Measurements from ENCODE around the gene MED13L. TPM values are rescaled to one million over a fixed set of nuclear protein-coding genes. Genes with fewer than 3 reads are reported as not detected.
A peak's percentile ranks its signal among the peaks of the same experiment; 100 is the strongest.

Gene MED13L
- total and polyA plus RNA-seq, 2 of the 8 experiments (the other 6 are each of a cell fraction or from before 2014, with no cell fraction given) = 15.9 to 51.7 TPM

- no peak overlapping the region for H2BK12ac ChIP-seq (ENCODE audit: low read depth, low read length)
- no peak overlapping the region for H4K8ac ChIP-seq (ENCODE audit: extremely low read depth, insufficient read depth, low read length)
- no peak overlapping the region for H2BK5ac ChIP-seq (ENCODE audit: low read depth, low read length)
- H3K27ac ChIP-seq (ENCODE audit: low read depth, low read length) = no peak overlapping the region
- no peak overlapping the region for H3K9ac ChIP-seq (replicated peaks in 1 of 4; ENCODE audit: extremely low read depth in 1 of 4, low read depth in 3 of 4, low read length in 3 of 4)
- peaks cover 1 to 17% of the 10 kb centered on the region in 2 experiments for H4K20me1 ChIP-seq (replicated peaks in 1 of 2; ENCODE audit: control insufficient read depth in 1 of 2, insufficient read depth in 2 of 2, low read length in 2 of 2)
- FAIRE-seq = no peak
- no peak overlapping the region for H2BK20ac ChIP-seq (ENCODE audit: low read length)
- no peaks in the 10 kb centered on the region for H3K36me3 ChIP-seq (ENCODE audit: control insufficient read depth in 2 of 4, insufficient read depth in 4 of 4, low read length in 3 of 4)
- no peak overlapping the region for H4K5ac ChIP-seq (ENCODE audit: insufficient read length, low read depth, low read length)
- DNase-seq (ENCODE audit: low read depth in 1 of 2, low spot score in 2 of 2) = no peak
- H3K4me3 ChIP-seq (ENCODE audit: extremely low read depth in 1 of 4, insufficient read depth in 2 of 4, low read depth in 3 of 4, low read length in 4 of 4) = no peak overlapping the region
- no peak overlapping the region for H3K4ac ChIP-seq (replicated peaks; ENCODE audit: insufficient read length, low read depth, low read length)
- peaks cover 34 to 100% of the 10 kb centered on the region in 2 experiments; a peak in 3 of 4 replicates for H3K79me2 ChIP-seq (ENCODE audit: control insufficient read depth in 1 of 2, insufficient read depth in 2 of 2, low read length in 2 of 2)
- POLR2A ChIA-PET (ENCODE audit: partially characterized antibody) = interaction anchor here (0.8 to 1.1 kb wide), 2 partner anchors 10 to 25 kb away, joined by 3 read pairs; no protein-coding TSS in a partner anchor
- H2BK15ac ChIP-seq (ENCODE audit: low read length) = no peak overlapping the region
- no peak overlapping the region for H3K23ac ChIP-seq (ENCODE audit: insufficient read length)
- H3K56ac ChIP-seq (replicated peaks; ENCODE audit: insufficient read length, low read depth, low read length) = no peak overlapping the region
- no peak overlapping the region for H2AFZ ChIP-seq (ENCODE audit: low read length)
- no peak overlapping the region for H4K91ac ChIP-seq (replicated peaks; ENCODE audit: insufficient read length, low read length)
- H3K4me1 ChIP-seq (replicated peaks in 1 of 4; ENCODE audit: control insufficient read depth in 3 of 4, insufficient read depth in 4 of 4, low read length in 3 of 4) = peaks cover 0 to 8% (median 6%) of the 10 kb centered on the region in 4 experiments; a peak in 4 of 7 replicates
- H3K9me3 ChIP-seq (ENCODE audit: insufficient read depth in 2 of 2, low read depth in 1 of 2, low read length in 1 of 2) = no peaks in the 10 kb centered on the region
- no peaks in the 10 kb centered on the region for H3K27me3 ChIP-seq (replicated peaks in 1 of 4; ENCODE audit: control insufficient read depth in 3 of 4, extremely low read depth in 1 of 4, insufficient read depth in 3 of 4, low read length in 3 of 4)
- H3K14ac ChIP-seq (ENCODE audit: insufficient read length) = no peak overlapping the region
- H3K18ac ChIP-seq (ENCODE audit: extremely low read depth, low read length) = peak overlapping the region; percentile 15; the same call in 1 of the 2 replicates
- CTCF ChIA-PET (ENCODE audit: partially characterized antibody) = interaction anchor here (0.7 to 1.1 kb wide), 3 partner anchors 19 to 250 kb away, joined by 3 read pairs; no protein-coding TSS in a partner anchor
- no peak overlapping the region for H3K4me2 ChIP-seq (ENCODE audit: insufficient read depth in 1 of 2, low read depth in 2 of 2, low read length in 2 of 2)
- no peak for TF ChIP-seq SIN3A (conservative IDR thresholded peaks at IDR 0.05 in 1 of 2, IDR thresholded peaks at IDR 0.05 in 1 of 2; ENCODE audit: low read depth in 1 of 2, low read length in 2 of 2)
- no peak for TF ChIP-seq CTBP2 (IDR thresholded peaks at IDR 0.05; ENCODE audit: borderline replicate concordance, insufficient read depth, insufficient read length, low read length)
- no peak for TF ChIP-seq CHD1 (IDR thresholded peaks at IDR 0.05; ENCODE audit: low read depth, low read length)
- no peak for TF ChIP-seq PHF8 (conservative IDR thresholded peaks at IDR 0.05; ENCODE audit: low read depth, low read length)
- no peak for TF ChIP-seq SP1 (IDR thresholded peaks at IDR 0.05; ENCODE audit: low read depth, low read length)
- no peak for TF ChIP-seq CEBPB (IDR thresholded peaks at IDR 0.05; ENCODE audit: low read depth, low read length)
- no peak for TF ChIP-seq BACH1 (IDR thresholded peaks at IDR 0.05; ENCODE audit: low read length)
- no peak for TF ChIP-seq ZNF274 (IDR thresholded peaks at IDR 0.05; ENCODE audit: borderline replicate concordance, extremely low read depth, low read length)
- TF ChIP-seq RBBP5 (IDR thresholded peaks at IDR 0.05; ENCODE audit: borderline replicate concordance, low read depth, low read length) = no peak
- no peak for TF ChIP-seq CBX8 (IDR thresholded peaks at IDR 0.05; ENCODE audit: borderline replicate concordance, low read depth, low read length)
- no peak for TF ChIP-seq BCL11A (IDR thresholded peaks at IDR 0.05; ENCODE audit: low read depth in 2 of 2, low read length in 2 of 2)
- TF ChIP-seq SUZ12 (IDR thresholded peaks at IDR 0.05; ENCODE audit: low read length) = no peak
- TF ChIP-seq GTF2F1 (IDR thresholded peaks at IDR 0.05; ENCODE audit: borderline replicate concordance, low read depth, low read length) = no peak
- no peak overlapping the region for H2AK5ac ChIP-seq (ENCODE audit: low read depth, low read length)
- H3K79me1 ChIP-seq (ENCODE audit: low read depth, low read length) = peaks cover 10% of the 10 kb centered on the region
- H3K23me2 ChIP-seq (ENCODE audit: low read depth, low read length) = no peaks in the 10 kb centered on the region
- H2BK120ac ChIP-seq (replicated peaks; ENCODE audit: low read depth, low read length) = no peak overlapping the region
- WGBS, 2 experiments (ENCODE audit: extremely low coverage in 1 of 2, insufficient coverage in 1 of 2, insufficient read length in 1 of 2, insufficient replicate concordance in 2 of 2, low coverage in 1 of 2, low lambda C conversion rate in 2 of 2, missing lambda C conversion rate in 1 of 2) = 80% methylated on average over 2 of the region's 2 CpGs; no CpG with 5 or more reads in 1 of the 2 experiments
These were observed 12.9 kb downstream of the MED13L start for GRCh38 chr12:116264525-116265070.
